GM12878 (cell line): ENCODE data around the gene PTX4. TPM values are rescaled to one million over a fixed set of nuclear protein-coding genes. Genes with fewer than 3 reads are reported as not detected.

ENCODE experiments used
- ATAC-seq: fragments of 200-7000 bp; cut with Tn5 transposase; 3 replicates; pipeline ENCODE4 v1.9.1; 2020; ENCODE audit warnings: mild to moderate bottlenecking, moderate library complexity
- BruUV-seq: library from RNA; stranded (reverse); fragments of 400-500 nt; replicated peaks from 2 replicates; lab custom pipeline; 2021; lab: Mats Ljungman, UMichigan
- CTCF ChIA-PET: fragments of 300-600 bp; sonication (Branson Sonifier 250); formaldehyde crosslinking; extraction: SDS; loops from one replicate; lab custom pipeline; 2021; ENCODE audit warnings: inconsistent platforms; lab: Yijun Ruan, JAX
- POLR2A ChIA-PET: fragments of 350-600 bp; formaldehyde crosslinking; extraction: SDS; loops from one replicate; lab custom pipeline; 2021; ENCODE audit warnings: inconsistent platforms; lab: Charles Lee
- RAD21 ChIA-PET: fragments of 300-600 bp; sonication (Branson Sonifier 250); formaldehyde crosslinking; loops from one replicate; lab custom pipeline; 2023; ENCODE audit warnings: antibody characterized with exemption; ENCODE audit not compliant: unreplicated experiment; lab: Charles Lee
- SMC1A ChIA-PET: fragments of 300-600 bp; sonication (Branson Sonifier 250); formaldehyde crosslinking; loops from one replicate; lab custom pipeline; 2023; ENCODE audit not compliant: unreplicated experiment, uncharacterized antibody; lab: Charles Lee
- DNase-seq: peaks from one replicate; pipeline ENCODE4 v3.0.0-alpha.2; 2011; ENCODE audit warnings: low read depth, low spot score
- FAIRE-seq: peaks from 3 replicates; lab custom pipeline; 2011; peaks lifted over from hg19 to GRCh38; lab: Jason Lieb, UNC
- H2AFZ ChIP-seq: 2 replicates; pipeline ENCODE4 v1.6.0; 2011; ENCODE audit warnings: low read depth, low read length, control low read depth; ENCODE audit not compliant: control insufficient read depth
- H3K27ac ChIP-seq: 2 replicates; pipeline ENCODE4 v1.5.1; 2011; ENCODE audit warnings: control low read depth; ENCODE audit not compliant: control insufficient read depth, insufficient read depth
- H3K27me3 ChIP-seq, 2 experiments: replicated peaks in 1 of 2; 2 replicates each; pipeline versions ENCODE4 v1.6.0 to v1.6.1; 2011; ENCODE audit warnings: low read length in 1 of 2; ENCODE audit not compliant: control insufficient read depth in 2 of 2, insufficient read depth in 2 of 2
- H3K36me3 ChIP-seq, 2 experiments: 2 replicates each; pipeline ENCODE4 v1.5.1; 2011; ENCODE audit warnings: low read length in 1 of 2; ENCODE audit not compliant: control insufficient read depth in 2 of 2, insufficient read depth in 2 of 2
- H3K4me1 ChIP-seq: 2 replicates; pipeline ENCODE4 v1.6.1; 2011; ENCODE audit warnings: mild to moderate bottlenecking, low read length, moderate library complexity, mixed read lengths; ENCODE audit not compliant: control insufficient read depth, insufficient read depth
- H3K4me2 ChIP-seq: 2 replicates; pipeline ENCODE4 v1.6.0; 2011; ENCODE audit warnings: control low read depth; ENCODE audit not compliant: control insufficient read depth, insufficient read depth
- H3K4me3 ChIP-seq: fragments of 200-600 bp; sonication (generic); 2 replicates; pipeline ENCODE4 v1.5.1; 2016
- H3K79me2 ChIP-seq: 2 replicates; pipeline ENCODE4 v1.6.0; 2011; ENCODE audit warnings: low read length; ENCODE audit not compliant: control insufficient read depth, insufficient read depth
- H3K9ac ChIP-seq: 2 replicates; pipeline ENCODE4 v1.8.0; 2011; ENCODE audit warnings: low read length, control low read depth, mixed read lengths; ENCODE audit not compliant: control insufficient read depth, insufficient read depth
- H3K9me3 ChIP-seq: replicated peaks from 3 replicates; pipeline ENCODE4 v1.5.1; 2011; ENCODE audit warnings: mild to moderate bottlenecking, low read length; ENCODE audit not compliant: control insufficient read depth, insufficient read depth
- H4K20me1 ChIP-seq: 2 replicates; pipeline ENCODE4 v1.6.0; 2011; ENCODE audit not compliant: control insufficient read depth, insufficient read depth
- ASH2L ChIP-seq: fragments of 300-600, 200-600 bp; sonication (generic); IDR thresholded peaks from 2 replicates; pipeline ENCODE4 v1.6.1; 2017; ENCODE audit warnings: low read depth, mild to moderate bottlenecking, borderline replicate concordance
- ATF7 ChIP-seq: fragments of 450-650 bp; IDR thresholded peaks from 2 replicates; pipeline ENCODE4 v1.6.1; 2016; ENCODE audit warnings: low read depth, mild to moderate bottlenecking
- BACH1 ChIP-seq: fragments of 450-650 bp; IDR thresholded peaks from 2 replicates; pipeline ENCODE4 v1.6.1; 2017; ENCODE audit warnings: mild to moderate bottlenecking, borderline replicate concordance
- BHLHE40 ChIP-seq, 2 experiments: fragments of 450-650 bp in 1 of 2; IDR thresholded peaks; 2 replicates each; pipeline ENCODE4 v1.6.1; 2011 to 2017; ENCODE audit warnings: low read depth in 2 of 2, borderline replicate concordance in 1 of 2, improper control_type of control experiment in 1 of 2, low read length in 1 of 2, mild to moderate bottlenecking in 1 of 2
- CBX5 ChIP-seq: sonication (generic); IDR thresholded peaks from 2 replicates; pipeline ENCODE4 v1.6.1; 2016; ENCODE audit warnings: low read depth, moderate library complexity, mild to moderate bottlenecking, inconsistent platforms
- CREB1 ChIP-seq: IDR thresholded peaks from 2 replicates; pipeline ENCODE4 v1.6.1; 2012; ENCODE audit warnings: low read depth, mild to moderate bottlenecking, inconsistent platforms
- CREM ChIP-seq: IDR thresholded peaks from 2 replicates; pipeline ENCODE4 v1.6.1; 2014; ENCODE audit warnings: antibody characterized with exemption, low read depth
- DPF2 ChIP-seq: fragments of 450-650 bp; IDR thresholded peaks from 2 replicates; pipeline ENCODE4 v1.6.1; 2017; ENCODE audit warnings: mild to moderate bottlenecking
- FOXK2 ChIP-seq: fragments of 450-650 bp; IDR thresholded peaks from 2 replicates; pipeline ENCODE4 v1.6.1; 2017; ENCODE audit warnings: mild to moderate bottlenecking, moderate library complexity
- FOXM1 ChIP-seq: IDR thresholded peaks from 2 replicates; pipeline ENCODE4 v1.6.1; 2012; ENCODE audit warnings: low read depth, mild to moderate bottlenecking, inconsistent platforms, low read length, moderate library complexity
- GABPA ChIP-seq: IDR thresholded peaks from 2 replicates; pipeline ENCODE4 v1.6.1; 2014; ENCODE audit warnings: antibody characterized with exemption, low read depth, mild to moderate bottlenecking, inconsistent platforms
- MXI1 ChIP-seq: fragments of 150-350 bp; IDR thresholded peaks from 2 replicates; pipeline ENCODE4 v1.6.1; 2011; ENCODE audit warnings: low read depth, mild to moderate bottlenecking, inconsistent platforms, low read length, improper control_type of control experiment
- NFXL1 ChIP-seq: fragments of 450-650 bp; IDR thresholded peaks from 2 replicates; pipeline ENCODE4 v1.6.1; 2017; ENCODE audit warnings: antibody characterized with exemption, mild to moderate bottlenecking, borderline replicate concordance
- SMARCA5 ChIP-seq: fragments of 450-650 bp; IDR thresholded peaks from 2 replicates; pipeline ENCODE4 v1.6.1; 2017; ENCODE audit warnings: mild to moderate bottlenecking
- STAT1 ChIP-seq: fragments of 450-650 bp; conservative IDR thresholded peaks from 2 replicates; pipeline ENCODE4 v1.6.1; 2014; ENCODE audit warnings: antibody characterized with exemption, mild to moderate bottlenecking
- SUZ12 ChIP-seq: fragments of 200-600 bp; sonication (generic); IDR thresholded peaks from one replicate; pipeline ENCODE4 v1.6.1; 2018; ENCODE audit warnings: antibody characterized with exemption, mild to moderate bottlenecking; ENCODE audit not compliant: unreplicated experiment
- TARDBP ChIP-seq: IDR thresholded peaks from 2 replicates; pipeline ENCODE4 v1.6.1; 2016; ENCODE audit warnings: borderline replicate concordance
- TCF12 ChIP-seq: IDR thresholded peaks from 2 replicates; pipeline ENCODE4 v1.6.1; 2011; ENCODE audit warnings: low read depth, mild to moderate bottlenecking, low read length
- TCF7 ChIP-seq: IDR thresholded peaks from 2 replicates; pipeline ENCODE4 v1.6.1; 2014; ENCODE audit warnings: antibody characterized with exemption, borderline replicate concordance
- WGBS: methylation state at CpG from one replicate; pipeline ENCODE4 v1.1.6; 2016; ENCODE audit warnings: low lambda C conversion rate; ENCODE audit not compliant: insufficient replicate concordance, insufficient coverage; ENCODE audit errors: missing lambda C conversion rate; 5-methylcytosine and 5-hydroxymethylcytosine counted together
- in situ Hi-C: fragments of 300-500 bp; cut with MboI; formaldehyde crosslinking; loops from 9 replicates; pipeline ENCODE4 v1.14.3; 2018; ENCODE audit warnings: mixed read lengths
- intact Hi-C: fragments of 100-400 bp; cut with micrococcal nuclease; formaldehyde crosslinking; loops from one replicate; pipeline ENCODE4 v1.14.2; 2022; ENCODE audit not compliant: unreplicated experiment
- polyA plus RNA-seq, 11 experiments: library from polyadenylated mRNA; depleted of rRNA in 4 of 11; unstranded in 6 of 11; stranded (reverse) in 5 of 11; fragments of >200 nt; fragmentation: Nextera tagmentation in 4 of 11; fragmentation: Illumina TruSeq in 1 of 11; extraction: Ambion mirVana in 4 of 11; extraction: Trizol in 1 of 11; gene quantifications; 1 replicate in 1 of 11; 2 replicates in 10 of 11; pipeline versions ENCODE4 v1.2.1 to v1.2.3, GENCODE V29; 2011 to 2016; ENCODE audit warnings: inconsistent platforms in 2 of 11, missing spikeins in 2 of 11, low read depth in 1 of 11
- total RNA-seq, 4 experiments: library from RNA; depleted of rRNA in 3 of 4; stranded (reverse); fragments of >200 nt in 3 of 4; fragmentation: Illumina TruSeq in 1 of 4; extraction: Trizol in 1 of 4; gene quantifications; 2 replicates each; pipeline versions ENCODE4 v1.2.1 to v1.2.3, GENCODE V29; 2013 to 2021
- TF ChIP-seq, protein P1 (sequence below): IDR thresholded peaks from 2 replicates; pipeline ENCODE4 v1.6.1; 2011; ENCODE audit warnings: mild to moderate bottlenecking, low read depth, low read length, moderate library complexity; ENCODE audit not compliant: insufficient replicate concordance
- TF ChIP-seq, protein P2 (sequence below): IDR thresholded peaks from 2 replicates; pipeline ENCODE4 v1.6.1; 2012; ENCODE audit warnings: low read depth, low read length, improper control_type of control experiment
- TF ChIP-seq, protein P3 (sequence below): fragments of 450-650 bp; conservative IDR thresholded peaks from 2 replicates; pipeline ENCODE4 v1.6.1; 2017; ENCODE audit warnings: mild to moderate bottlenecking, moderate library complexity

PTX4 gene
- total and polyA plus RNA-seq, 10 of the 15 experiments (the other 5 are each of a cell fraction or from before 2014, with no cell fraction given) = not detected

DNA sequence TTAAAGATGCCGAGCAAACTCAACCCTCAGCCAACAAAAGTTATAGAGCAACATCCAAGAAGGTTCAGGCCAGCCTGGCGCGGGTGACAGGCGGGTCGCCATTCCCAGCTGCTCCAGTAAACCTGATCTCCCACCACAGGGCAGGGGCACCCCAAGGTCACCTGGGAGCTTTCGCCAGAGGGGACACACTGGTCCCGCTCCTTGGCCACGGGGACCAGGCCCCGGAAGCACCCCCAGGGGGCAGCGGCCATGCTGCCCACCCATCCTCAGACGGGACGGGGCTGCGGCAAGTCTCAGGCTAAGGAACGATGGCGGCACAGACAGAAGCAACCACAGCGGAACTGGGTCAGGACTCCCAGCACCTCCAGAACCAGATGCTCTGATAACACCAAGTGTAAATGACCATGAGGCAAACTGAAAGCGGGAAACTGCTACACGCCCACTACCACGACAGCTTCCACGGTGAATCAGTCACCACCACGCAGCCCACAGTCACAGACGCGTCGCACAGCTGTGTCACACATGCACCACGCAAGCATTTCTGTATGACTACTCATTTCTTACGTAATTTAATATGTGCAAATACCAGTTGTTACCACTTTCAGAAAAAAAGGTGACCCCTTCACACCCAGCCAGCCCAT lies 30.3 kb downstream of the PTX4 start:
- ChIA-PET CTCF (interaction anchor here (0.7 kb wide), 1 partner anchor 199 kb away, joined by 3 read pairs; no protein-coding TSS in a partner anchor), POLR2A (interaction anchor here (1.1 to 1.6 kb wide), 2 partner anchors 12 to 34 kb away, joined by 3 to 4 read pairs; partner anchors contain the start of gene TELO2), SMC1A (no interaction called here), RAD21 (no interaction called here)
- in situ Hi-C loops = no loop called here
- WGBS = 77% methylated on average over 26 of the region's 26 CpGs
- Histone ChIP-seq H3K36me3 (peaks cover 0 to 12% of the 10 kb centered on the region in 2 experiments; a peak in 3 of 4 replicates), H3K4me3 (no peak overlapping the region), H3K27me3 (no peaks in the 10 kb centered on the region), H3K27ac (peak overlapping the region; percentile 62), H3K9ac (peak overlapping the region; percentile 24), H3K4me2 (peak overlapping the region; percentile 38), H3K9me3 (no peaks in the 10 kb centered on the region), H2AFZ (peak overlapping the region; percentile 55), H4K20me1 (no peaks in the 10 kb centered on the region), H3K4me1 (peaks cover 10% of the 10 kb centered on the region), H3K79me2 (no peaks in the 10 kb centered on the region)
- intact Hi-C loops = no loop called here
- no peak for ATAC-seq
- FAIRE-seq = no peak
- no TSS peak for BruUV-seq
- DNase-seq = no peak
- TF ChIP-seq SUZ12 (no peak), STAT1 (no peak), TCF7 (no peak), CREB1 (peak; percentile 95), NFXL1 (no peak), CREM (peak; percentile 87), MXI1 (no peak), ATF7 (no peak), SMARCA5 (no peak), BACH1 (no peak), CBX5 (no peak), FOXK2 (no peak), TCF12 (0 out of 2 replicates have a peak, but pooled peaks have one; percentile 37), ASH2L (no peak), BHLHE40 (IDR thresholded peaks at IDR 0.05; ENCODE audit: borderline replicate concordance in 1 of 2, low read depth in 2 of 2, low read length in 1 of 2) (no peak), GABPA (no peak), FOXM1 (no peak), DPF2 (0 out of 2 replicates have a peak, but pooled peaks have one; percentile 35), TARDBP (no peak)
- TF ChIP-seq, protein P1, sequence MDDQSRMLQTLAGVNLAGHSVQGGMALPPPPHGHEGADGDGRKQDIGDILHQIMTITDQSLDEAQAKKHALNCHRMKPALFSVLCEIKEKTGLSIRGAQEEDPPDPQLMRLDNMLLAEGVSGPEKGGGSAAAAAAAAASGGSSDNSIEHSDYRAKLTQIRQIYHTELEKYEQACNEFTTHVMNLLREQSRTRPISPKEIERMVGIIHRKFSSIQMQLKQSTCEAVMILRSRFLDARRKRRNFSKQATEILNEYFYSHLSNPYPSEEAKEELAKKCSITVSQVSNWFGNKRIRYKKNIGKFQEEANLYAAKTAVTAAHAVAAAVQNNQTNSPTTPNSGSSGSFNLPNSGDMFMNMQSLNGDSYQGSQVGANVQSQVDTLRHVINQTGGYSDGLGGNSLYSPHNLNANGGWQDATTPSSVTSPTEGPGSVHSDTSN = no peak
- TF ChIP-seq, protein P2, sequence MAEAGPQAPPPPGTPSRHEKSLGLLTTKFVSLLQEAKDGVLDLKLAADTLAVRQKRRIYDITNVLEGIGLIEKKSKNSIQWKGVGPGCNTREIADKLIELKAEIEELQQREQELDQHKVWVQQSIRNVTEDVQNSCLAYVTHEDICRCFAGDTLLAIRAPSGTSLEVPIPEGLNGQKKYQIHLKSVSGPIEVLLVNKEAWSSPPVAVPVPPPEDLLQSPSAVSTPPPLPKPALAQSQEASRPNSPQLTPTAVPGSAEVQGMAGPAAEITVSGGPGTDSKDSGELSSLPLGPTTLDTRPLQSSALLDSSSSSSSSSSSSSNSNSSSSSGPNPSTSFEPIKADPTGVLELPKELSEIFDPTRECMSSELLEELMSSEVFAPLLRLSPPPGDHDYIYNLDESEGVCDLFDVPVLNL = no peak
- TF ChIP-seq, protein P3, sequence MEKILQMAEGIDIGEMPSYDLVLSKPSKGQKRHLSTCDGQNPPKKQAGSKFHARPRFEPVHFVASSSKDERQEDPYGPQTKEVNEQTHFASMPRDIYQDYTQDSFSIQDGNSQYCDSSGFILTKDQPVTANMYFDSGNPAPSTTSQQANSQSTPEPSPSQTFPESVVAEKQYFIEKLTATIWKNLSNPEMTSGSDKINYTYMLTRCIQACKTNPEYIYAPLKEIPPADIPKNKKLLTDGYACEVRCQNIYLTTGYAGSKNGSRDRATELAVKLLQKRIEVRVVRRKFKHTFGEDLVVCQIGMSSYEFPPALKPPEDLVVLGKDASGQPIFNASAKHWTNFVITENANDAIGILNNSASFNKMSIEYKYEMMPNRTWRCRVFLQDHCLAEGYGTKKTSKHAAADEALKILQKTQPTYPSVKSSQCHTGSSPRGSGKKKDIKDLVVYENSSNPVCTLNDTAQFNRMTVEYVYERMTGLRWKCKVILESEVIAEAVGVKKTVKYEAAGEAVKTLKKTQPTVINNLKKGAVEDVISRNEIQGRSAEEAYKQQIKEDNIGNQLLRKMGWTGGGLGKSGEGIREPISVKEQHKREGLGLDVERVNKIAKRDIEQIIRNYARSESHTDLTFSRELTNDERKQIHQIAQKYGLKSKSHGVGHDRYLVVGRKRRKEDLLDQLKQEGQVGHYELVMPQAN = no peak
